ENCODE results near the gene INSRR. TPM values are rescaled to one million over a fixed set of nuclear protein-coding genes. Genes with fewer than 3 reads are reported as not detected.

The INSRR gene
- total RNA-seq, 1 donor from 2014 or later, result 0.07 TPM

GRCh38 chr1:156848461-156849150 is 10.3 kb downstream of the INSRR start:
- H3K4me3 Mint-ChIP-seq, result no peak overlapping the region
- no peak for TF ChIP-seq CTCF (conservative IDR thresholded peaks at IDR 0.05)
- no peak for DNase-seq (ENCODE audit: low read depth, low spot score)

GRCh38 chr1:156847591-156848460 is 11.1 kb downstream of the INSRR start:
- no peak overlapping the region for H3K27ac Mint-ChIP-seq (ENCODE audit: unreplicated experiment)
- H3K27me3 Mint-ChIP-seq (ENCODE audit: low read depth), result peaks cover 95% of the 10 kb centered on the region
- TF ChIP-seq CTCF (conservative IDR thresholded peaks at IDR 0.05), result no peak
- H3K4me3 Mint-ChIP-seq, result no peak overlapping the region
- no peak for DNase-seq (ENCODE audit: low read depth, low spot score)
- no peaks in the 10 kb centered on the region for H3K4me1 Mint-ChIP-seq
- H3K9me3 Mint-ChIP-seq, result peaks cover 2% of the 10 kb centered on the region
- H3K36me3 Mint-ChIP-seq (ENCODE audit: low read depth), result no peaks in the 10 kb centered on the region

More at GRCh38 chr1:156848461-156849150, 10.3 kb downstream of the INSRR start:
- Mint-ChIP-seq H3K27ac (ENCODE audit: unreplicated experiment) (no peak overlapping the region), H3K27me3 (ENCODE audit: low read depth) (peaks cover 91% of the 10 kb centered on the region), H3K9me3 (no peaks in the 10 kb centered on the region), H3K4me1 (no peaks in the 10 kb centered on the region), H3K36me3 (ENCODE audit: low read depth) (no peaks in the 10 kb centered on the region)

- H3K27me3 Mint-ChIP-seq (ENCODE audit: low read depth), result peaks cover 96% of the 10 kb centered on the region
- no peaks in the 10 kb centered on the region for H3K36me3 Mint-ChIP-seq (ENCODE audit: low read depth)
- no peaks in the 10 kb centered on the region for H3K4me1 Mint-ChIP-seq
- peaks cover 6% of the 10 kb centered on the region for H3K9me3 Mint-ChIP-seq
- no peak overlapping the region for H3K4me3 Mint-ChIP-seq
- DNase-seq (ENCODE audit: low read depth, low spot score), result no peak
- no peak for TF ChIP-seq CTCF (conservative IDR thresholded peaks at IDR 0.05)
- no peak overlapping the region for H3K27ac Mint-ChIP-seq (ENCODE audit: unreplicated experiment)
These were observed 12.3 kb downstream of the INSRR start for GRCh38 chr1:156846643-156847042.

GRCh38 chr1:156845953-156846545 is 12.9 kb downstream of the INSRR start:
- H3K27me3 Mint-ChIP-seq (ENCODE audit: low read depth), result peaks cover 90% of the 10 kb centered on the region
- no peak overlapping the region for H3K27ac Mint-ChIP-seq (ENCODE audit: unreplicated experiment)
- no peak for DNase-seq (ENCODE audit: low read depth, low spot score)
- H3K9me3 Mint-ChIP-seq, result peaks cover 6% of the 10 kb centered on the region
- TF ChIP-seq CTCF (conservative IDR thresholded peaks at IDR 0.05), result no peak
- H3K36me3 Mint-ChIP-seq (ENCODE audit: low read depth), result no peaks in the 10 kb centered on the region
- H3K4me1 Mint-ChIP-seq, result no peaks in the 10 kb centered on the region
- no peak overlapping the region for H3K4me3 Mint-ChIP-seq

GRCh38 chr1:156845055-156845952 is 13.6 kb downstream of the INSRR start:
- H3K9me3 Mint-ChIP-seq, result peaks cover 6% of the 10 kb centered on the region
- no peak for DNase-seq (ENCODE audit: low read depth, low spot score)
- H3K36me3 Mint-ChIP-seq (ENCODE audit: low read depth), result no peaks in the 10 kb centered on the region
- H3K4me3 Mint-ChIP-seq, result no peak overlapping the region
- no peak overlapping the region for H3K27ac Mint-ChIP-seq (ENCODE audit: unreplicated experiment)
- no peaks in the 10 kb centered on the region for H3K4me1 Mint-ChIP-seq
- peaks cover 83% of the 10 kb centered on the region for H3K27me3 Mint-ChIP-seq (ENCODE audit: low read depth)
- no peak for TF ChIP-seq CTCF (conservative IDR thresholded peaks at IDR 0.05)

Measured in neural crest cell (in vitro differentiated cells).